Measurements from ENCODE around the gene MARK2.

MARK2 gene

GRCh38 chr11:63909591-63910506, 70.9 kb downstream of the MARK2 start:
- no peak for DNase-seq (ENCODE audit: low read depth)

- no peak for DNase-seq (ENCODE audit: low read depth)
Measured at GRCh38 chr11:63910675-63911074, 71.8 kb downstream of the MARK2 start.

GRCh38 chr11:63911440-63911839, 72.5 kb downstream of the MARK2 start:
- no peak for DNase-seq (ENCODE audit: low read depth)

GRCh38 chr11:63911876-63912275, 73.0 kb downstream of the MARK2 start:
- no peak for DNase-seq (ENCODE audit: low read depth)

- DNase-seq (ENCODE audit: low read depth) = no peak
Measured at GRCh38 chr11:63912678-63913077, 73.8 kb downstream of the MARK2 start.

- no peak for DNase-seq (ENCODE audit: low read depth)
Measured at GRCh38 chr11:63913866-63914830, 75.2 kb downstream of the MARK2 start.

GRCh38 chr11:63914896-63915691, 76.2 kb downstream of the MARK2 start:
- DNase-seq (ENCODE audit: low read depth) = no peak

- DNase-seq (ENCODE audit: low read depth) = no peak
Measured at GRCh38 chr11:63915961-63916836, 77.3 kb downstream of the MARK2 start.

GRCh38 chr11:63916837-63917691, 78.2 kb downstream of the MARK2 start, which contains the start of gene RCOR2:
RCOR2 (minus strand) TSS chr11:63917164; CDS start chr11:63916456, 708 bp downstream.
- peak; percentile 28 for DNase-seq (ENCODE audit: low read depth)

GRCh38 chr11:63917692-63918506, 79.0 kb downstream of the MARK2 start:
- DNase-seq (ENCODE audit: low read depth) = no peak

- DNase-seq (ENCODE audit: low read depth) = no peak
Measured at GRCh38 chr11:63918507-63919191, 79.7 kb downstream of the MARK2 start.

- no peak for DNase-seq (ENCODE audit: low read depth)
Measured at GRCh38 chr11:63919267-63920125, 80.6 kb downstream of the MARK2 start.

- DNase-seq (ENCODE audit: low read depth) = no peak
Measured at GRCh38 chr11:63920126-63920938, 81.4 kb downstream of the MARK2 start.

GRCh38 chr11:63920939-63921417, 82.1 kb downstream of the MARK2 start:
- DNase-seq (ENCODE audit: low read depth) = no peak

GRCh38 chr11:63922673-63923192, 83.8 kb downstream of the MARK2 start:
- no peak for DNase-seq (ENCODE audit: low read depth)

- DNase-seq (ENCODE audit: low read depth) = no peak
Measured at GRCh38 chr11:63923319-63923718, 84.4 kb downstream of the MARK2 start.

All from T-helper 22 cell (primary cell).